Measurements from ENCODE around the gene C6orf47.
"Not testable (repeated sequence)": the region's sequence is repeated elsewhere in the genome, so short reads cannot be mapped to it uniquely, and the experiment has no call there.

Gene C6orf47

GRCh38 chr6:31660381-31661261, at the start of gene C6orf47:
Gene C6orf47, minus strand, starts transcription at chr6:31660778. Its CDS starts 831 bp downstream, at chr6:31659947.
- DNase-seq (ENCODE audit: low read depth) = peak; percentile 32

GRCh38 chr6:31709157-31709556, 48.6 kb upstream of the C6orf47 start:
- DNase-seq (ENCODE audit: low read depth); H3K4me3 ChIP-seq (ENCODE audit: low read depth, low read length): not testable (repeated sequence)

More at GRCh38 chr6:31660381-31661261, at the start of gene C6orf47:
- H3K4me3 ChIP-seq (ENCODE audit: low read depth, low read length) = peak within 1 kb of the TSS; percentile 90

GRCh38 chr6:31708224-31708623, 47.6 kb upstream of the C6orf47 start:
- H3K4me3 ChIP-seq (ENCODE audit: low read depth, low read length) = no peak overlapping the region
- no peak for DNase-seq (ENCODE audit: low read depth)

- DNase-seq (ENCODE audit: low read depth) = no peak
- no peak overlapping the region for H3K4me3 ChIP-seq (ENCODE audit: low read depth, low read length)
These were observed 47.1 kb upstream of the C6orf47 start for GRCh38 chr6:31707701-31708100.

- DNase-seq (ENCODE audit: low read depth) = no peak
These were observed 46.0 kb upstream of the C6orf47 start, which contains the start of gene LY6G6F for GRCh38 chr6:31706599-31706998. Gene LY6G6F, plus strand, starts transcription at chr6:31706866. Its CDS starts 41 bp downstream, at chr6:31706907.

GRCh38 chr6:31705931-31706330, 45.4 kb upstream of the C6orf47 start:
- no peak overlapping the region for H3K4me3 ChIP-seq (ENCODE audit: low read depth, low read length)
- no peak for DNase-seq (ENCODE audit: low read depth)

More at GRCh38 chr6:31706599-31706998, 46.0 kb upstream of the C6orf47 start, which contains the start of gene LY6G6F:
- no peak within 1 kb of the TSS for H3K4me3 ChIP-seq (ENCODE audit: low read depth, low read length)

GRCh38 chr6:31702819-31703716, 42.5 kb upstream of the C6orf47 start, which contains the start of gene ABHD16A:
Gene ABHD16A, minus strand, starts transcription at chr6:31703324. Its CDS starts 43 bp downstream, at chr6:31703281.
- DNase-seq (ENCODE audit: low read depth) = peak; percentile 94
- peak within 1 kb of the TSS; percentile 81 for H3K4me3 ChIP-seq (ENCODE audit: low read depth, low read length)

GRCh38 chr6:31702405-31702818, 41.8 kb upstream of the C6orf47 start:
- H3K4me3 ChIP-seq (ENCODE audit: low read depth, low read length) = peak overlapping the region; percentile 81
- no peak for DNase-seq (ENCODE audit: low read depth)

- peak overlapping the region; percentile 81 for H3K4me3 ChIP-seq (ENCODE audit: low read depth, low read length)
- DNase-seq (ENCODE audit: low read depth) = no peak
These were observed 41.3 kb upstream of the C6orf47 start for GRCh38 chr6:31701666-31702404.

GRCh38 chr6:31700740-31701401, 40.3 kb upstream of the C6orf47 start:
- DNase-seq (ENCODE audit: low read depth) = no peak
- no peak overlapping the region for H3K4me3 ChIP-seq (ENCODE audit: low read depth, low read length)

GRCh38 chr6:31697555-31697954, 37.0 kb upstream of the C6orf47 start:
- DNase-seq (ENCODE audit: low read depth) = no peak
- H3K4me3 ChIP-seq (ENCODE audit: low read depth, low read length) = no peak overlapping the region

GRCh38 chr6:31693535-31693934, 33.0 kb upstream of the C6orf47 start:
- no peak for DNase-seq (ENCODE audit: low read depth)
- H3K4me3 ChIP-seq (ENCODE audit: low read depth, low read length) = no peak overlapping the region

GRCh38 chr6:31692886-31693285, 32.3 kb upstream of the C6orf47 start:
- DNase-seq (ENCODE audit: low read depth) = no peak
- H3K4me3 ChIP-seq (ENCODE audit: low read depth, low read length) = no peak overlapping the region

- no peak overlapping the region for H3K4me3 ChIP-seq (ENCODE audit: low read depth, low read length)
- no peak for DNase-seq (ENCODE audit: low read depth)
These were observed 31.8 kb upstream of the C6orf47 start for GRCh38 chr6:31692353-31692752.

GRCh38 chr6:31691564-31692108, 31.1 kb upstream of the C6orf47 start:
- DNase-seq (ENCODE audit: low read depth) = no peak
- H3K4me3 ChIP-seq (ENCODE audit: low read depth, low read length) = no peak overlapping the region

- DNase-seq (ENCODE audit: low read depth) = no peak
These were observed 30.5 kb upstream of the C6orf47 start for GRCh38 chr6:31691078-31691463.

GRCh38 chr6:31690231-31691077, 29.9 kb upstream of the C6orf47 start:
- no peak overlapping the region for H3K4me3 ChIP-seq (ENCODE audit: low read depth, low read length)
- DNase-seq (ENCODE audit: low read depth) = no peak

More at GRCh38 chr6:31691078-31691463, 30.5 kb upstream of the C6orf47 start:
- H3K4me3 ChIP-seq (ENCODE audit: low read depth, low read length) = no peak overlapping the region

Measured in skeletal muscle cell (primary cell).